GM21576 (cell line): Measurements from ENCODE around the gene LGI1.

Experiments
- ATAC-seq: cut with Tn5 transposase; IDR thresholded peaks from one replicate; pipeline ENCODE4 v1.9.1; 2021; ENCODE audit warnings: mild to moderate bottlenecking, moderate library complexity; ENCODE audit not compliant: unreplicated experiment

Gene LGI1

DNA sequence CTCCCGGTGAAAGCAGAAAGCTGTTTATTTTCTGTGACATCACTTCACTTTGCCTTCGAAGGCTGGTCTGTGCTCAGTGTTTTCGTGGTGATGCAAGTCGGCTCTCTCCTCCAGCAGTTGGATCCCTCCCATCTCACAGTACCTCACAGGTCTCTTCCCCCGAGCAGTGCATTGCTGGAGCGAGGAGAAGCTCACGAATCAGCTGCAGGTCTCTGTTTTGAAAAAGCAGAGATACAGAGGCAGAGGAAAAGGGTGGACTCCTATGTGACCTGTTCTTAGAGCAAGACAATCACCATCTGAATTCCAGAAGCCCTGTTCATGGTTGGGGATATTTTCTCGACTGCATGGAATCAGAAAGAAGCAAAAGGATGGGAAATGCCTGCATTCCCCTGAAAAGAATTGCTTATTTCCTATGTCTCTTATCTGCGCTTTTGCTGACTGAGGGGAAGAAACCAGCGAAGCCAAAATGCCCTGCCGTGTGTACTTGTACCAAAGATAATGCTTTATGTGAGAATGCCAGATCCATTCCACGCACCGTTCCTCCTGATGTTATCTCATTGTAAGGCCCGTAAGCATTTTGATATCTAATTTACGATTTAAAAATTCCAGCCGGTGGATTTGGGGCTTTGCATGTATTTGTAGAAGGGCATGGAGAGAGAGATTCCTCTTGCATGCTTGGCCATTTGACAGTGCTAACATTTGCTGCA, at the start of gene LGI1:
Gene LGI1, plus strand, starts transcription at position 136 of the 707 bp plus-strand sequence. Its CDS starts 209 bp downstream, at position 345.
- ATAC-seq = no peak

DNA sequence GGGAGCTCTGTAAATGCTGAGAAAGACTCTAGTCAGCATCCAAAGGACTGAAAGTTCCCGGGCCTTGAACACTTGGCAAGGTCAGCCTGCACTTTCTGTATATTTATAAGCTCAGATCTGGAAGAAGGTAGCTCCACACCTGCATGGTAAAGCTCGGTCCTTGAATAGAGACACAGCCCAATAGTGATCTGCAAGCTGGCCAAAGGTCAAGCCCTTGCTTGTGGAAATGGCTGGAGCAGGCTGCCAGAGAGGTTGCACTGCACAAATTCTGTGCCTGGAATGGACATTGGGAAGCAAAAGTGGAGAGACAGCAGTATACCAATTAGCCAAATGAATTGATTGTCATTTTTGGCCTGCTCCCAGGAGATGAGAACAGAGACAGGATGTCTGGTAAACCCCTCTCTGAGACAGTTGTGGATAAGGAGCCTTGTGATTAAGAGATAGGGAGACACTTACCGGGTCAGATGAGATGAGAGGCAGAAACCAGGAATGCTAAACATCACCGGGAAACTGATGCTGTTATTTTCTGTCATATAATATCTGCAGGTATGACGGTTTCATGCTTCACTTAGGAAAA, 47.3 kb upstream of the LGI1 start:
- no peak for ATAC-seq

DNA sequence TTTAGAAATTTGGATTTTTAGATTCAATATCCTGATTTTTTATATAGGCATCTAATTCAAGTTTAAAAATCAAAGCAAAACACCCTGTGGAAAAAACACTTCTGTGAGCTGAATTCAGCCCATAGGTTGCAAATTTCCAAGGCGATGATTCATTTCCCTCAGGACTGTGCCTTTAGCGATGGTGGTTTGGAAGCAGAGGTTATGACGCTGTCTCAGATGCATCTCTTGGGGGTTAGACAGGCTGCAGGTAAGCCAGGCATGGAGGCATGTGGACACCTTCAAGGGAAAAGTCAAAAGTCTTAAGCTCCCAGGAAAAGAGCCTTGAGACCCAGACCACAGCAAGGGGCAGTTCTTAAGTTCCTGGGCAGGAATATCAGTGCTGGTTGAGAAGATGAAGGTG, 45.8 kb upstream of the LGI1 start:
- no peak for ATAC-seq

DNA sequence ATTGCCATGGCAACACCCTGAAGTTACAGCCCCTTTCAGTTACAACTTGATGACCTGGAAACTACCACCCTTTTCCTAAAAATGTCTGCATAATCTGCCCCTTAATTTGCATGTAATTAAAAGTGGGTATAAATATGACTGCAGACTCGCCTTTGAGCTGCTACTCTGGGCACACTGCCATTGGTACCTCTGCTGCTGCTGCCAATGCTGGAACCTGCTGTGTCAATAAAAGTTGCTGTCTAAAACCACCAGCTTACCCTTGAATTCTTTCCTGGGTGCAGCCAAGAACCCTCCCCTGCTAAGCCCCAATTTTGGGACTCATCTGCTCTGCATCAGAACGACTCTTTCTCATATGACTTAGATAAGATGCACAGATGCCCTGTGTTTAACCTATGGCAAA, 45.1 kb upstream of the LGI1 start:
- ATAC-seq = no peak

DNA sequence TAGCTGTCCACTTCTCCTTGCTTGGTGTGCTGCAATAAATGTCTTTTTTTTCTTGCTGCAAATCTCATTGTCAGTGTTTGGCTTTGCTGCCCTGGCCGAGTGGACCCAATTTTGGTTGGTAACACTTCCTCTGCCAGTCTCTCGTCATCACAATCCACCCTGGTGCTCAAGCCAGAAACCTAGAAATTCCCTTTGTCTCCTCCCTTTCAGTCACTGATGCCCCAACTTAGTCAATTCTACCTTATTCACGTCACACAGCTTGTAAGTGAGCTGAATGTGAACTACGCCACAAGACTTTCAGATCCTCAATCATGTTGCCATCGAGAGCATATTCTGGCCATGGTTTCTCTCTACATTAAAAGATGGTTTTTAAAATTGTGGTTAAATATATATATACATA, 42.4 kb upstream of the LGI1 start:
- ATAC-seq = peak; percentile 89

DNA sequence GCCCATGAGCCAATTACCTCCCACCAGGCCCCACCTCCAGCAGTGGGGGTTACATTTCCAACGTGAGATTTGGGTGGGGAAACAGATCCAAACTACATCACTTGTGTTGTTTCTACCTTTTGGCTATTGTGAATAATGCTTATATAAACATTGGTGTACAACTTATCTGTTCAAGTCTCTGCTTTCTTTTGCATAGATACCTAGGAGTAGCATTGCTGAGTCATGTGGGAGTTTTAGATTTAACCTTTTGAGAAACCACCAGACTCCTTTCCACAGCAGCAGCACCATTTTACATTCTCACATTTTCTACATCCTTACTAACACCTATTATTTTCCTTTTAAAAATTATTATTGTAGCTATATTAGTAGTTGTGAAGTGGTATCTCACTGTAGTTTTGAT, 41.0 kb upstream of the LGI1 start:
- no peak for ATAC-seq

DNA sequence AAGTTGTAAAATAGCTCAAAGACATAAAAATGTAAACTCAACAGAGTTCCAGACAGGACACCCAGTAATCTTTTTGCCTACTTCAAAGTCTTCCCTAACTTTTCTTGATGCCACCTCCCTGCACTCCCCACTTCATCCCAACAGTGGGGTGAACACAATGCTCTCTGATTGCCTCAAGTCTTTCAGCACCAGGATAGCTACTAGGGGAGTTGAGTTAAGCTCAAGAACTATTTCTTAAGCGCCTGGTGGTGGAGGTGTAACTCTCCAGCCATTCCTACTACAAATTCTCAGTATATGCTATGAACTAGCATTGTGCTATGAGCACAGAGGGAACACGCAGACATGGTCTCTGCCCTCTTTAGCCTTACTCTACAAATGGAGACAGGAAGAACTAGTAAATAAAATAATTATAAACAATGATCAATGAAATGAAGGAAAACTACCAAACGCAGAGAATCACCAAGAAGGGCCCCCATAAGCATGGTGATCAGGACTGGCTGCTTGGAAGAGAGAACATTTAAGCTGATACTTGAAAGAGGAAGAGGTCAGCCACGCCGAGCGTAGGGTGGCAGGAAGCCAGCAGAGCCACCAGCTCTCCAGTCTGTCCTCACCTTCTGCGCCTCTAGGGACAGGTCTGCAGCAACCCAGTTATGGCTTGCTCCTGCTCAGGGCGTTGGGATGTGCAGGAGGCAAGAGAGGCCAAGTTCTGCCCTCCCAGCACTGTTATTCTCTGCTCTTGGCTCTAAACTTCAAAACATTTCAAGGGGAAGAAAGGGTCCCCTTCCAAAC, 38.6 kb upstream of the LGI1 start:
- ATAC-seq = peak; percentile 46

DNA sequence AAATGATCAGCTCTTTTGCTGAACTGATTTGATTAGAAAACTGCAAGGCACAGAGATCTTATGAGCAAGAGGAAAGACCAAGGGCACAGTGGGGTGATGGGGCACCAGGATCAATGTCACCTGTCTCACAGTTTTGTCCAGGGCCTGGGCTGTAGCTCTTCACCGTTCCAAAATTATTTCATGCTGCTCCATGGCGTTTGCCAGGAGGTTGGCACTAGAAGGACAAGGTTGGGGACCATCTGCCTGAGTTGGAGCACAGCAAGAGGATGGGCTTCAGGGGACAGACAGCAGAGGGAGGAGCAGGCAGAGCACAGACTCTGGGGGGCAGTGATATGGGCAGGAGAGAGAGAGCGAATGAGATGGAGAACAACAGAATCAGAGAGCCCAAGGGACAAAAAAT, 37.8 kb upstream of the LGI1 start:
- ATAC-seq = no peak

DNA sequence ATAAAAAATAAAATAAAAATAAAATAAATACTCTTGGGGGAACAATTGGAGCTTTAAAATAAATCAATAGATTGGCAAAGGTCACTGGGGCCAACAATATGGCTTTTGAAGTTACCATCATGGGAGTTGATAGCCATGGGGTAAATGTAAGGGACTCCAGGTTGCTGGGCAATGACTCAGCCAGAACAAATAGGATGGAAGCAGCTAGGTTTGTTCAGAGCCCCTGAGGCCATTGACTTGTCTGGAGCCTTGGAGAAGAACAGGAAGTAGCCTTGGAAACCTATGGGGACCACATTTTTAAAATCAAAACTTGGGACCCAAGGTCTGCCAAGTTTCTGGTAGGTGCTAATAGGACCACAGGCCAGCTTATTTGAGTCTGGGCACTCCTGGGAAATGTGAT, 35.2 kb upstream of the LGI1 start:
- ATAC-seq = no peak

DNA sequence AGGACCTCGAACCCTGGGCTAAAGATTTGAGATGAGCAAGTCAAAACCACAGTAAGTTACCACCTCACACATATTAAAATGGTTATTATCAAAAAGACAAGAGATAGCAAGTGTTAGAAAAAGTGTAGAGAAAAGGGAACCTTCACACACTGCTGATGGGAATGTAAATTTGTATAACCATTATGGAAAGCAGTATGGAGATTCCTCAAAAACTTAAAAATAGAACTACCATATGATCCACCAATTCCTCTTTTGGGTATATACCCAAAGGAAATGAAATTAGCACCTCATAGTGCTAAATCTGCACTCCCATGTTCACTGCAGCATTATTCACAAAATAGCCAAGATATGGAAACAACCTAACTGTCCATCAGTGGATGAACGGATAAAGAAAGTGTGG, 34.6 kb upstream of the LGI1 start:
- ATAC-seq = no peak

DNA sequence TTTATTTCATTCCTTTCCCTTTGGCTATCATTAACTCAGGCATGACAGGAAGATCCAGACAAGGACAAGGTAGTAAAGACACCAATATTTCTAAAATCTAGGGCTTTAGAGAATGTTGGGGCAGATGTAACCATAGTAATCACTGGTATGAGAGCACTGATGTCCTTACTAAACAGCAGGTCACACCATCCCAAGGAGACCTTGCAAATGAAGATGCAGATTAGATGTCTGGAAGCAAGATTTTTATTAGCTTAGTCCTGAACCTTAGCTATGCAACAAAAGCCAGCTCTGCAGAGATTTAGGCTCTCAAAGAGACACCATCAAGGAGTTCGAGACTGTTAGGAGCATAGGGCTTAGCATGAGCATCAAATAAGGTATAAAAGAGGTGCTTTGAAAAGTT, 31.7 kb upstream of the LGI1 start:
- ATAC-seq = no peak

DNA sequence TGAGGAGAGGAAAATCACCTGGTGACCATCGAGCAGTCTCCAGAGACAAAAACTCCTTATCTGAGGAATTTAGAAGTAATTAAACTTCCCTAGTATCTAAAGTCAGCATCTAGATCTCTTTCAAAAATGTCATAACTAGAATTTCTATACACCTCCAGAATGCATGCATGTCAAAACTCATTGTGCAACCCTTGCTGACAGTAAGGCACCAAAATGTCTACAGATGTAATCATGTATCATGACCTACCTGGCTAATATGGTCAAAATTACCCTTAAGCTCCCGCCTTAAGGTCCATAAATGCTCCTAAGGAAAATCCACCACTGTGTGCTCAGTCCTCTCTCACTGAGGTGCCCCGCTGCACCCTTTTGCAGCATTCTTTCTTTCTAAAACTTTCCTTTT, 16.4 kb upstream of the LGI1 start:
- ATAC-seq = no peak

DNA sequence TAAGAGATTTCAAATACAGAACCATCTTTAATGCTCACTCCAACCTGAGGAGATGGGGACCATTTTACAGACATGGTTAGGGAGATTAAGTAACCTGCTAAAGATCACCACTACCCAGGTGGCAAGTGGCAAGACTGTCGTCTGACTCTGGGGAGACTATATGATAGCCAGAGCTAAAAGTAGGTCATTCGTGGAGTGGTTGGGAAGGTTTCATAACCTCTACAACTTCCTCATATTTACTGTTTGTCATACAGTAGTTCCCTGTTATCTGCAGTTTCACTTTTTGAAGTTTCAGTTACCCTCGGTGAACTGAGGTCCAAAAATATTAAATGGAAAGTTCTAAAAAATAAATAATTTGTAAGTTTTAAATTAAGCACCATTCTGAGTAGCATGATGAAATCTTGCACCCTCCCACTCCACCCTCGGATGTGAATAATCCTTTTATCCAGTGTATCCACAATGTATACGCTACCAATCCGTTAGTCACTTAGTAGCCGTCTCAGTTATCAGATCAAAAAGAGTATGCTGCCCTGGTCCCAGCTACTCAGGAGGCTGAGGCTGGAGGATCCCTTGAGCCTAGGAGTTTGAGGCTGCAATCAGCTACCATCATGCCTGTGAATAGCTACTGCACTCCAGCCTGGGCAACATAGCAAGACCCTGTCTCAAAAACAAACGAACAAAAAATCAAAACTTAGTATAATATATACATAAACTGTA, 14.9 kb upstream of the LGI1 start:
- peak; percentile 75 for ATAC-seq

DNA sequence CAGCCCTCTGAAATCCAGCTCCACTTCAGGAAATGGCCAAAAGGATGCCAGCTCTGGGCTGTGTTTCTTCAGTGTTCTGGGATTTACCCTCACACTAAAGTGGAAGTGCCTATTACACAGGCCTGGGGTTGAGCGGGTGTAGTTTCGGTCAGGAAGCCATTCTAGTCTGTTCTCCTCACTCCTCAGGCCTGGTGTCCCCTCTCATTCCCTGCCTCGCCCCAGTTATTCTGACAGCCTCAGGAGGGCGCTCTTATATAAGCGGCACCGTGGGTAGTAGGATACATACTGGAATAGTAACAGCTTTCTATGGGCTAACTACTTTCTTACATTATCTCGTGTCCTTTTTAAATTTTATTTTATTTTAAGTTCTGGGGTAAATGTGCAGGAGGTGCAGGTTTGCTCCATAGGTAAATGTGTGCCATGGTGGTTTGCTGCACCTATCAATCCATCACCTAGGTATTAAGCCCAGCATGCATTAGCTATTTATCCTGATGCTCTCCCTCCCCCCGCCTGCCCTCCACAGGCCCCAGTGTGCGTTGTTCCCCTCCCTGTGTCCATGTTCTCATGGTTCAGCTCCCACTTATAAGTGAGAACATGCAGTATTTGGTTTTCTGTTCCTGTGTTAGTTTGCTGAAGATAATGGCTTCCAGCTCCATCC, 12.2 kb upstream of the LGI1 start:
- no peak for ATAC-seq

DNA sequence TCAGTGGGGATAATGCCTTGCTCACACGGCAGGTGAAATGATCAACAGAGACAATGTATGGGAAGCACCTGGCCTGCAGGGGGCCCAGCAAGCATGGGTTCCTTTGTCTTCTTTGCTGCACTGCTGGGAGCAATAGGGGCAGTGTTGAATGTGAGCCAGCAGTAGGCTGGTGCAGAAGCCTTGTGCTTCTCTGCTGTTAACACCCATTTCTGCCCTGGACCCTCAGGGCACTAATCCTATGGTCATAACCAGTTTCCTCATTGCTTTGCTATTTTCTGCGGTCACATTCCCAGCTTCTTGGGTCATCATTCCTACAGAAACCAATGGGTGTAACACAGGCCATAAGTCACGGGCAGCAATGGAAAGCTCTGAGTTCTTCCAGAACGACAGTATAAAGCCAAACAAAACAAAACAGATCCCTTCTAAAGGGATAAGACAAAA, 10.9 kb upstream of the LGI1 start:
- no peak for ATAC-seq

DNA sequence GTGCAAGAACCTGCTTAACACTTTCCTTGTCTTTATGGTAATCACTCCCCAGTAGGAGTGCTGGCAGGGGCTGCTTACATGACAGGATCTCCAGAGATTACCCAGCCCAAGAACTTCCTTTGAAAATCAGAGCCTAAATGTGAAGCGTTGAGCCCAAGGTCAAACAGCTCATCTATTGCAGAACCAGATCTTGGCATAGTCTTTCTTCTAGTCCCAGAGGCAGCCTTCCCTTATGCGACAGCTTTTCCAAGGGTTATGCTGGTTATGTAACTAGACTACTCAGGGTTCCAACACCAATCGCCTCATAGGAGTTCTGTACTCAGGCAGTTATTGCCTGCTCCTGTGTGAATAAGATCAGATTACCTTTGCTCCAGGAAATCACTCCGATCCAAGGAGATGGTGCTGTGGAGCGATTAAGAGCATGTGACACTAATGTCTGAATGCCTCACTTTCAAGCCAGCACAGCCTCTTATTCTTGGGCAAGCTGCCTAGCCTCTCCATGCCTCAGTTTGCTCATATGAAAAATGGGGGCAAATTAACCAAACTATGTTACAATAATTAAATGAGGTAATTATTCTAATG, 8.4 kb upstream of the LGI1 start:
- no peak for ATAC-seq

DNA sequence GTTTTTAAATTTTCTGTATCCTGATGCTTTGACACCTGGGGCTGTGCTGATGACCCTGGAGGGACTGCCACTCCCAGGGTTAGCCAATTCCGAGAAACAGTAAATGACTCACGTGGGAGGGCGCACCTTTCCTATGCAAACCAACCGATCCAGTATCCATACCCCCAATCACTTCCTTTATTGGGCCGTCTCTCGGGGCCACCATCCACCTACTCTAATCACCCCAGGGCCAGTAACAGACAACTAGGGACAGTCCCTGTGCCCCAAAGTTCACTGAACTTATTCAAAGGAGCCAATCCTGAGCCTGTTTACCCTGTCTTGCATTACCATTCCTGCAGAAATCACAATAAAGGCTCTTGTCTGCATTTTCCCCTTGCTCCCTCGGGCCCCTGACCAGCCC, 6.6 kb upstream of the LGI1 start:
- ATAC-seq = no peak

DNA sequence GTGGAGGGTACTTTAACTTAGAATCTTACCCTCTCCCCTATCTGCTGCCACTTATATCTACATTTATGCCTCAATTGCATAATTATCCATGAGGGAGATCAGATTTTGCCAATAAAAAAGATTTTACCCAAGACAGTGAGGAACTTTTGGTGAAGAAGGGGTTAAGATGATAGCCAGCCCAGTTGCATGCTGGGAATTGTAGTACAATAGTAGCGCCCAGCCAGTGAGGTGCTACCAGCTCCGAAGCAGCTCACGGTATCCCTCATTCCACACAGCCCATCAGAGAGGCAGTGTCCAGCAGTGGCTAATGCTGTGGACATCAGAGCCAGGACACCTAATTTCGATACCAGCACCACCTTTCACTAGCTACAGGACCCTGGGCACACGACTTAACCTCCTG, 5.9 kb upstream of the LGI1 start:
- no peak for ATAC-seq

DNA sequence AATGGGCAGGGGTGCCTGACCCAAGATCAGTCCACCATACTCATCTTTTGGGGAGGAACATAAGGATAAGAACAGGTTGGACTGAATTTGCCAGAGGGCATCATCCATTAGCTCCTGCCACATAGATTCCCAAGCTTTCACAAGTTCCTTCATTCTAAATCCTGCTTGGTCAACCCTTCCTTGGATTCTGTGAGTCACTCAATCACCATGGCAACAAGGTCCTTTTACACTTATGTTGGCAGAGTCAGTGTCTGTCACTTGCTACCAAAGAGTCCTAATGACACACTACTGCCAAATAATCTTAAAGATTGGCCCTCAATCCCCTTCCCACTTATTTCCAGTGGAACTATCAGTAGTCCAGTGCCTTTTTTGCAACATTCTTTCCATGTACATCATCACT, 5.0 kb upstream of the LGI1 start:
- ATAC-seq = no peak

DNA sequence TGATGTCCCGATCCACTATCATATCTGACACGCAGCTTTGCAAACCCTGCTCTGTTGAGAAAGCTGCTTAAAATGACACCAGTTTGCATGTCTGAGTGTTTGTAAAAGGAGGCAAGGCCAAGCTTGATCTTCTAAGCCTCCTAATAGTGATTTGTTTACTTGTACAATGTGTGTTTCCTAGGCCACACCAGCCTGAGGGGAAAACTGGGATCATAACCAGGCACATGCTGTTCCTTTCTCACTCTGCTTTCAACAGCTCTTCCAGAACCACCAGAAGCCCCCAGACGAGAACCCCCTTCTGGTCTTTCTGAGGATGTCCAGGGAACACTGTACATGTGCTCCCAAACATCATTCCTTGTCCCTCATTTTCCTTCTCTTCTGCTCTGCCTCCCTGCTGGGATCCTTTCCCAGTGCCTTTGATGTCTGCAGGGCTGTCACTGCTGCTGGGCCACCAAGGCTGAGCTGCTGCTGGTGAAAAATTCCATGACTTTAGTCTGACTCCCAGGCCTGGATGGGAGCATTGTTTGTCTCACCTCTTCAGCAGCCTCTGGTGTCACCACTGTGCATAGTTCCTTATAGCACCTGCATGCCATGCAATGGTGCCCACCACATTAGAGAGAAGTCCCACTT, 4.0 kb upstream of the LGI1 start:
- no peak for ATAC-seq
